ENCODE data around the gene MCRIP1.

Gene MCRIP1

DNA sequence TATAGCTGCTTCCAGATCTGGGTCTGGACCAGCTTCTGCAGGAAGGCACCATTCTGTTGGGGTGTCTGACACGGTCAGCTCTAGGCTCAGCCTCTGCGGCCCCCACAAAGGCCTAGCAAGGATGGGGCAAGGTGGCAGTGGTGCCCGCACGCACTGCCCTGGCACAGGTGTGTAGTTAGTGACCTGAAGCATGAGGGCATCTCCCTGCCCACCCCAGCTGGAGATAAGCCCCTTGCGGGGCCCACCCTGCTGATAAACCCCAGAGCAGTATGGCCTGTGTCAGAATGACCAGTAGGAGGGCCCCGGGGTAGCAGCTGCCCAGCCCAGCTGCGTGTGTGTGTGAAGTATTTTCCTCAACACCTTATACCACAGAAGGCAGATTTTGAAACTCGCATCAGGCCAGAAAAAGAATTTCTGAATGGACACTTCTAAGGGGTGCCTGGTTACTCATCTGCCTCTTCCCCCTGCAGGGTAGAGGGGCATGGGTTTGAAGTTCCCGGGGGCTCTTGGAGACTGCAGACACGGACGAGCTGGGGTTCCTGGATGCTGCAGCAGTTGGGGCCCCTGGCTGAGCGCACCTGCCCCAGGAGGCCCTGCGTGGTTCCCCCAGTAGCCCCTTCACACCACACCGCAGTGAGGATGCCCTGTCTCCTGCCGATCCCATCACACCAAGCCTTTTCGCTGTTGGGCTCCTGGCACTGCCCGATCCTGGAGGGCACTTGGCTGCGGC is 33.5 kb upstream of the MCRIP1 start:
- in situ Hi-C loops (cut with HindIII; ENCODE audit: low sequenced_read_pairs): no loop called here
- no peak overlapping the region for H3K4me3 ChIP-seq (ENCODE audit: low read depth, low read length)
- DNase-seq (ENCODE audit: low read depth): no peak
- TF ChIP-seq, protein P1, sequence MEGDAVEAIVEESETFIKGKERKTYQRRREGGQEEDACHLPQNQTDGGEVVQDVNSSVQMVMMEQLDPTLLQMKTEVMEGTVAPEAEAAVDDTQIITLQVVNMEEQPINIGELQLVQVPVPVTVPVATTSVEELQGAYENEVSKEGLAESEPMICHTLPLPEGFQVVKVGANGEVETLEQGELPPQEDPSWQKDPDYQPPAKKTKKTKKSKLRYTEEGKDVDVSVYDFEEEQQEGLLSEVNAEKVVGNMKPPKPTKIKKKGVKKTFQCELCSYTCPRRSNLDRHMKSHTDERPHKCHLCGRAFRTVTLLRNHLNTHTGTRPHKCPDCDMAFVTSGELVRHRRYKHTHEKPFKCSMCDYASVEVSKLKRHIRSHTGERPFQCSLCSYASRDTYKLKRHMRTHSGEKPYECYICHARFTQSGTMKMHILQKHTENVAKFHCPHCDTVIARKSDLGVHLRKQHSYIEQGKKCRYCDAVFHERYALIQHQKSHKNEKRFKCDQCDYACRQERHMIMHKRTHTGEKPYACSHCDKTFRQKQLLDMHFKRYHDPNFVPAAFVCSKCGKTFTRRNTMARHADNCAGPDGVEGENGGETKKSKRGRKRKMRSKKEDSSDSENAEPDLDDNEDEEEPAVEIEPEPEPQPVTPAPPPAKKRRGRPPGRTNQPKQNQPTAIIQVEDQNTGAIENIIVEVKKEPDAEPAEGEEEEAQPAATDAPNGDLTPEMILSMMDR (IDR thresholded peaks at IDR 0.05; ENCODE audit: low read depth, low read length, missing control alignments): no peak

DNA sequence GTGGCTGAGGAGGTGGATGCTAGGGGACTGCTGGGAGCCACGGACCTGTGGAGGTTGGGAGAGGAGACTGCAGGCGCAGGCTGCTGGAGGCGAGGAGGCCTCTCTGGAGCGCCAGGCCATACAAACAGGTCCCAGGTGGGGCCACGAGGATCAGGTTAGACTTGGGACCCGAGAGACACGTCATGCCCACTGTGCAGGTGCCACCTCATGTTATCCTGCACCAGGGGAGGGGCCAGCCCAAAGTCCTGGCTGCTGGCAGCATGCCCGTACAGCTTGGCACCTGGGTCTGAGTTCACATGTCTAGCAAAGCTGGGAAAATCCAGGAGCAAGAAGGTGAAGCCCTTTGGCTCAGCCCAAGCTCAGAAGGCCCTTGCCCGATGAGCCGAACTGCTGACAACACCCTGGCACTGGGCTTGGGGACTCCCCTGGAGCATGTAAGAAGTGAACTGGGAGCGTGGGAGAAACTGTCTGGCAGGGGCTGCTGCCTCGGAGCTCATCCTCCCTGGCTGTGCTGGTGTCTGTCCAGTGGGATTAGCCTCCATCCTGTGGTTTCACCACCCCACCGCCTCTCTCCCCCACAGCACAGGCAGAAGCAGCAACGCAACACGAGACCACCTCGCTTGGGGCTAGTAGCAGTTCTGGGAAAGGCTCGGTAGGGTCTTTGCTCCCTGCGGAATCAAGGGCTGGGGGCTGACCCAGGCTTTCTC is 32.8 kb upstream of the MCRIP1 start:
- no peak overlapping the region for H3K4me3 ChIP-seq (ENCODE audit: low read depth, low read length)
- in situ Hi-C loops (cut with HindIII; ENCODE audit: low sequenced_read_pairs): no loop called here
- no peak for DNase-seq (ENCODE audit: low read depth)
- TF ChIP-seq, protein P1 (IDR thresholded peaks at IDR 0.05; ENCODE audit: low read depth, low read length, missing control alignments): no peak

DNA sequence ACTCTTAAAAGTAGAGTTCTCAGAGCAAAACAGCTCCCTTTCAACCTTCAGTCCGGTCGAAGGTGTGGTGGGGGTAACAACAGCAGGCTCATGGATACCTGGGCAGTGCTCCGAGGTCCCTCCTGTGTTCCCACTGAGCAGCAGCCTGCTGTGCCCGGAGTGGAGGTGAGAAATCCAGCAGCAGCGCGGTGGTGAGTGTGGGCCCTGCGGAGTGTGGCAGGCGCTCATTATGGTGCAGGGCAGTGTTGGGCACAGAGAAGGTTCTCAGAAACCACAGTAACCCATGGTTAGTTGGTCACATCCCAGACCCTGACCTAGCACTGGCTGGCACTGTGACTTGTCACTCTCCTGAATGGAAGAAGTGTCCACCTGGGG is 32.3 kb upstream of the MCRIP1 start:
- DNase-seq (ENCODE audit: low read depth): no peak
- TF ChIP-seq, protein P1 (IDR thresholded peaks at IDR 0.05; ENCODE audit: low read depth, low read length, missing control alignments): no peak
- in situ Hi-C loops (cut with HindIII; ENCODE audit: low sequenced_read_pairs): no loop called here
- no peak overlapping the region for H3K4me3 ChIP-seq (ENCODE audit: low read depth, low read length)

DNA sequence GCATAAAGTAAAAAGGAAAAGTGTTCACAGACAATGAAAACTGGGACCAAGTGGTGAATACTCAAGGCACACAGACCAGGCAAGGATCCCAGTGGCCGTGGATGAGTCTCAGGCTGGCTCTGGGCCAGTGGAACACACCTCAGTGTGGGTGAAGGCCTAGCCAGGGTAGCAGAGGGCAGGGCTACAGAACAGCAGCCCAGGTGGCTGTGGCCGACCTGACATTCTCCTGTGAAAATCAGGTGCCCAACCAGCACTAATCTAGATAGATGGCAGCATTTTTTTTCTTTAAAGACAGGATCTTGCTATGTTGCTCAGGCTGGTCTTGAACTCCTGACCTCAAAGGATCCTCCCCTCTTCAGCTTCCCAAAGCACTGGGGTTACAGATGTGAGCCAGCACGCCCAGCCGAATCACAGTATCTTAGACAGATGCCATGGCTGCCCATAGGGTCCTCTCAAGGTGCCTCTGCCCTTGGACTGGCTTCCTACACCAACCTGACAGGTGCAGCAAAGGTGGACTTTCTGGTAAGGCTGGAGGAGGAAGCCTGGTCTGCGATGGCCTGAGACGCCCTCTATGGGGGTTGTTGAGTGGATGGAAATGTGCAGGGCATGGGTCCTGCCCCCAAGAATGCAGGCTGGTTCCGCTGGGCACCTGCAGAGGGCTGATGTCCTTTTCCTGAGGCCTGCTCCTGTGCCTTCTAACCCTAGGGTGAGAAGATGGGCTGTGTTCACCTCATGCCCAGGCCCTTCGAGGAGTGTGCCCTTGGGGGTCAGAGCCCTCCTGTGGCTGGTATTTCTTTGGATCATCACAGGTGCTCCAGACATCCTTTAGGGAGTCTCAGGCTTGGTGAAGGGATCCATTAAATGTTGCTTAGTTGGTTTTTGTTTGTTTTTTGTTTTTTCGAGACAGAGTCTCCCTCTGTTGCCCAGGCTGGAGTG is 31.0 kb upstream of the MCRIP1 start:
- no peak for DNase-seq (ENCODE audit: low read depth)
- TF ChIP-seq, protein P1 (IDR thresholded peaks at IDR 0.05; ENCODE audit: low read depth, low read length, missing control alignments): no peak
- in situ Hi-C loops (cut with HindIII; ENCODE audit: low sequenced_read_pairs): no loop called here
- H3K4me3 ChIP-seq (ENCODE audit: low read depth, low read length): no peak overlapping the region

DNA sequence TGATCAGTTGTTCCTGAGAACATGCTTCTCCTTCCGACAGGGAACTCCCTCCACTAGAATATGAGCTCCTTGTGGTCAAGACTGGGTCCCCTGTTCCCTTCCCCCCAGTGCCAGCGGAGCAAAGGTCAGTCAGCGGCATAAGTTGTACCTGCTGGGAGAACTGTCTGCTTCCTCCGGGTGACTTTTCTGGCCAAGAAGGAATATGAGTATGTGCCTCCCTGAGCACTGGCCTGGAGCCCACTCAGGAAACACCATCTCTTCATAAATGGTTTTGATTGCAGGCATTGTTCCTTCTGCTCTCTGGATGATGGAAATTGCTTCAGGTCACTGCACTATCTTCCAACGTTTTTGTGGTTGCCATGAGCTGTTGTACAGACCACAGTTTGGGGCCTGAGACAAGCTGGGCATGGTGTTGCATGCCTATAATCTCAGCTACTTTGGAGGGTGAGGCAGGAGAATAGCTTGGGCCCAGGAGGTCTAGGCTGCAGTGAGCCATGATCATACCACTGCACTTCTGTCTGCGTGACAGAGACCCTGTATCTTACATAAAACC is 30.1 kb upstream of the MCRIP1 start:
- in situ Hi-C loops (cut with HindIII; ENCODE audit: low sequenced_read_pairs): no loop called here
- DNase-seq (ENCODE audit: low read depth): no peak
- TF ChIP-seq, protein P1 (IDR thresholded peaks at IDR 0.05; ENCODE audit: low read depth, low read length, missing control alignments): no peak
- H3K4me3 ChIP-seq (ENCODE audit: low read depth, low read length): no peak overlapping the region
